H1 (cell line): ENCODE measurements around the gene FAM50B. TPM values are rescaled to one million over a fixed set of nuclear protein-coding genes. Genes with fewer than 3 reads are reported as not detected.

ENCODE experiments used
- CTCF ChIA-PET: fragments of 300-600 bp; sonication (Branson Sonifier 250); formaldehyde crosslinking; loops from one replicate; lab custom pipeline; 2021; ENCODE audit not compliant: partially characterized antibody; lab: Charles Lee
- POLR2A ChIA-PET: fragments of 300-600 bp; sonication (Branson Sonifier 250); formaldehyde crosslinking; loops from one replicate; lab custom pipeline; 2021; ENCODE audit warnings: inconsistent platforms; ENCODE audit not compliant: partially characterized antibody; lab: Charles Lee
- DNase-seq, 2 experiments: peaks; one replicate each; pipeline versions ENCODE4 v3.0.0 to v3.0.0-alpha.2; 2010 to 2022; ENCODE audit warnings: low spot score in 2 of 2, low read depth in 1 of 2, mixed read lengths in 1 of 2
- FAIRE-seq: peaks from 2 replicates; lab custom pipeline; 2011; peaks lifted over from hg19 to GRCh38; lab: Jason Lieb, UNC
- H2AFZ ChIP-seq: 2 replicates; pipeline ENCODE4 v1.8.1; 2012; ENCODE audit warnings: low read length, inconsistent platforms
- H2AK5ac ChIP-seq: 2 replicates; pipeline ENCODE4 v1.6.1; 2013; ENCODE audit warnings: low read depth, low read length
- H2BK120ac ChIP-seq: replicated peaks from 2 replicates; pipeline ENCODE3; 2013; ENCODE audit warnings: low read depth, low read length, inconsistent platforms
- H2BK12ac ChIP-seq: 2 replicates; pipeline ENCODE4 v1.6.1; 2013; ENCODE audit warnings: low read depth, low read length
- H2BK15ac ChIP-seq: 2 replicates; pipeline ENCODE4 v1.6.1; 2013; ENCODE audit warnings: low read length
- H2BK20ac ChIP-seq: 2 replicates; pipeline ENCODE4 v1.6.1; 2013; ENCODE audit warnings: low read length
- H2BK5ac ChIP-seq: 2 replicates; pipeline ENCODE4 v1.6.1; 2013; ENCODE audit warnings: low read depth, low read length
- H3K14ac ChIP-seq: 2 replicates; pipeline ENCODE4 v1.6.1; 2013; ENCODE audit warnings: inconsistent platforms; ENCODE audit not compliant: insufficient read length
- H3K18ac ChIP-seq: 2 replicates; pipeline ENCODE4 v1.6.1; 2013; ENCODE audit warnings: low read length; ENCODE audit errors: extremely low read depth
- H3K23ac ChIP-seq: 2 replicates; pipeline ENCODE4 v1.6.1; 2013; ENCODE audit warnings: inconsistent platforms; ENCODE audit not compliant: insufficient read length
- H3K23me2 ChIP-seq: 2 replicates; pipeline ENCODE4 v1.6.1; 2013; ENCODE audit warnings: low read depth, low read length
- H3K27ac ChIP-seq: 2 replicates; pipeline ENCODE4 v1.6.1; 2011; ENCODE audit warnings: low read depth, low read length, inconsistent platforms
- H3K27me3 ChIP-seq, 4 experiments: replicated peaks in 1 of 4; 1 replicate in 1 of 4; 2 replicates in 3 of 4; pipeline versions ENCODE4 v1.6.1 to v1.8.1; 2011 to 2013; ENCODE audit warnings: low read length in 3 of 4, mild to moderate bottlenecking in 3 of 4, inconsistent platforms in 2 of 4, mixed read lengths in 2 of 4, moderate library complexity in 1 of 4; ENCODE audit not compliant: control insufficient read depth in 3 of 4, insufficient read depth in 3 of 4; ENCODE audit errors: extremely low read depth in 1 of 4
- H3K36me3 ChIP-seq, 4 experiments: 2 replicates each; pipeline versions ENCODE4 v1.6.1 to v1.8.1; 2011 to 2013; ENCODE audit warnings: mild to moderate bottlenecking in 4 of 4, low read length in 3 of 4, moderate library complexity in 2 of 4, control low read depth in 1 of 4, inconsistent platforms in 1 of 4; ENCODE audit not compliant: insufficient read depth in 4 of 4, control insufficient read depth in 2 of 4
- H3K4ac ChIP-seq: replicated peaks from 2 replicates; pipeline ENCODE3; 2013; ENCODE audit warnings: low read length, low read depth, mixed read lengths, inconsistent platforms; ENCODE audit not compliant: insufficient read length
- H3K4me1 ChIP-seq, 4 experiments: replicated peaks in 1 of 4; 1 replicate in 1 of 4; 2 replicates in 3 of 4; pipeline versions ENCODE4 v1.6.1 to v1.8.1; 2011 to 2013; ENCODE audit warnings: low read length in 3 of 4, inconsistent platforms in 2 of 4, mixed read lengths in 1 of 4; ENCODE audit not compliant: insufficient read depth in 4 of 4, control insufficient read depth in 3 of 4
- H3K4me2 ChIP-seq, 2 experiments: 2 replicates each; pipeline versions ENCODE4 v1.6.1 to v1.8.1; 2011 to 2013; ENCODE audit warnings: low read depth in 2 of 2, low read length in 2 of 2, control low read depth in 1 of 2, inconsistent platforms in 1 of 2, mild to moderate bottlenecking in 1 of 2; ENCODE audit not compliant: insufficient read depth in 1 of 2
- H3K4me3 ChIP-seq, 4 experiments: fragments of 200-600, 300-600 bp in 1 of 4; sonication (generic), shearing (Covaris generic), sonication (Bioruptor Twin) in 1 of 4; 2 replicates each; pipeline versions ENCODE4 v1.5.1 to v1.8.1; 2011 to 2016; ENCODE audit warnings: low read length in 4 of 4, low read depth in 3 of 4, control low read depth in 2 of 4, inconsistent platforms in 2 of 4, mild to moderate bottlenecking in 2 of 4, mixed read lengths in 1 of 4, moderate library complexity in 1 of 4; ENCODE audit not compliant: insufficient read depth in 2 of 4; ENCODE audit errors: extremely low read depth in 1 of 4
- H3K56ac ChIP-seq: replicated peaks from 2 replicates; pipeline ENCODE3; 2013; ENCODE audit warnings: low read depth, mild to moderate bottlenecking, mixed read lengths, low read length, inconsistent platforms; ENCODE audit not compliant: insufficient read length
- H3K79me1 ChIP-seq: 2 replicates; pipeline ENCODE4 v1.6.1; 2013; ENCODE audit warnings: low read depth, low read length, control low read depth
- H3K79me2 ChIP-seq, 2 experiments: 2 replicates each; pipeline versions ENCODE4 v1.6.1 to v1.8.1; 2012 to 2013; ENCODE audit warnings: low read length in 2 of 2, mild to moderate bottlenecking in 2 of 2, inconsistent platforms in 1 of 2; ENCODE audit not compliant: insufficient read depth in 2 of 2, control insufficient read depth in 1 of 2
- H3K9ac ChIP-seq, 4 experiments: replicated peaks in 1 of 4; 1 replicate in 1 of 4; 2 replicates in 3 of 4; pipeline versions ENCODE4 v1.6.1 to v1.8.1; 2011 to 2013; ENCODE audit warnings: low read depth in 3 of 4, low read length in 3 of 4, control low read depth in 2 of 4, mild to moderate bottlenecking in 2 of 4, moderate library complexity in 2 of 4, inconsistent platforms in 1 of 4; ENCODE audit errors: extremely low read depth in 1 of 4
- H3K9me3 ChIP-seq, 2 experiments: 2 replicates each; pipeline versions ENCODE4 v1.6.1 to v1.8.1; 2012 to 2013; ENCODE audit warnings: mild to moderate bottlenecking in 2 of 2, moderate library complexity in 2 of 2, control low read depth in 1 of 2, inconsistent platforms in 1 of 2, low read depth in 1 of 2, low read length in 1 of 2, mixed read lengths in 1 of 2; ENCODE audit not compliant: insufficient read depth in 2 of 2
- H4K20me1 ChIP-seq, 2 experiments: replicated peaks in 1 of 2; 2 replicates each; pipeline versions ENCODE3 to v1.8.1; 2011 to 2013; ENCODE audit warnings: inconsistent platforms in 2 of 2, low read length in 2 of 2, mild to moderate bottlenecking in 1 of 2; ENCODE audit not compliant: insufficient read depth in 2 of 2, control insufficient read depth in 1 of 2
- H4K5ac ChIP-seq: 2 replicates; pipeline ENCODE4 v1.6.1; 2013; ENCODE audit warnings: low read length, low read depth, mixed read lengths, inconsistent platforms; ENCODE audit not compliant: insufficient read length
- H4K8ac ChIP-seq: 2 replicates; pipeline ENCODE4 v1.8.0; 2013; ENCODE audit warnings: mild to moderate bottlenecking, moderate library complexity, low read length, inconsistent platforms; ENCODE audit not compliant: insufficient read depth; ENCODE audit errors: extremely low read depth
- H4K91ac ChIP-seq: replicated peaks from 2 replicates; pipeline ENCODE3; 2013; ENCODE audit warnings: low read length, mixed read lengths, inconsistent platforms; ENCODE audit not compliant: insufficient read length
- FOSL1 ChIP-seq: IDR thresholded peaks from 2 replicates; pipeline ENCODE4 v1.6.1; 2011; ENCODE audit warnings: mild to moderate bottlenecking, low read depth, low read length, moderate library complexity; ENCODE audit not compliant: insufficient read depth
- RXRA ChIP-seq: IDR thresholded peaks from 2 replicates; pipeline ENCODE4 v1.6.1; 2011; ENCODE audit warnings: low read depth, mild to moderate bottlenecking, low read length, moderate library complexity; ENCODE audit not compliant: insufficient read depth
- SAP30 ChIP-seq: fragments of 300-600 bp; sonication (generic); IDR thresholded peaks from 2 replicates; pipeline ENCODE4 v1.7.1; 2012; ENCODE audit warnings: low read length, moderate library complexity, mild to moderate bottlenecking, inconsistent platforms; ENCODE audit not compliant: insufficient read depth, insufficient replicate concordance
- WGBS, 2 experiments: shearing (Covaris generic) in 1 of 2; methylation state at CpG; one replicate each; pipeline versions ENCODE4 v1.1.6 to v1.1.7; 2013 to 2015; ENCODE audit warnings: low lambda C conversion rate in 2 of 2, mixed read lengths in 2 of 2, inconsistent platforms in 1 of 2, low coverage in 1 of 2, missing lambda C conversion rate in 1 of 2; ENCODE audit not compliant: insufficient replicate concordance in 2 of 2, insufficient coverage in 1 of 2, insufficient read length in 1 of 2; ENCODE audit errors: extremely low coverage in 1 of 2, missing lambda C conversion rate in 1 of 2; 5-methylcytosine and 5-hydroxymethylcytosine counted together
- polyA plus RNA-seq, 7 experiments: library from polyadenylated mRNA; depleted of rRNA in 3 of 7; stranded (reverse) in 5 of 7; unstranded in 2 of 7; fragments of >200 nt in 5 of 7; fragments of 200-250 nt in 2 of 7; gene quantifications; 1 replicate in 5 of 7; 2 replicates in 1 of 7; 4 replicates in 1 of 7; pipeline versions ENCODE4 v1.2.1 to v1.2.3, GENCODE V29; 2011 to 2013; ENCODE audit warnings: missing spikeins in 2 of 7, mixed read lengths in 2 of 7
- total RNA-seq: library from RNA; stranded (reverse); fragmentation: NEBNext Ultra II Directional; extraction: Animal tissue kit (Norgen Biotek cat#: 25700); gene quantifications from 2 replicates; pipeline ENCODE4 v1.2.1, GENCODE V29; 2021

Gene FAM50B
- total and polyA plus RNA-seq, 2 of the 8 experiments (the other 6 are each of a cell fraction or from before 2014, with no cell fraction given): 3.1 to 3.2 TPM

- Histone ChIP-seq H4K20me1 (no peaks in the 10 kb centered on the region), H4K91ac (no peak overlapping the region), H2AFZ (no peak overlapping the region), H3K18ac (no peak overlapping the region), H3K4me2 (no peak overlapping the region), H3K14ac (no peak overlapping the region), H3K4me3 (no peak overlapping the region), H3K9ac (no peak overlapping the region), H3K9me3 (no peaks in the 10 kb centered on the region), H3K27me3 (no peaks in the 10 kb centered on the region; a peak in 2 of 7 replicates), H2BK5ac (no peak overlapping the region), H3K79me1 (no peaks in the 10 kb centered on the region), H3K23ac (no peak overlapping the region), H3K56ac (no peak overlapping the region), H3K36me3 (no peaks in the 10 kb centered on the region), H4K5ac (no peak overlapping the region), H3K4ac (no peak overlapping the region), H2BK120ac (no peak overlapping the region), H3K27ac (no peak overlapping the region), H4K8ac (no peak overlapping the region), H3K79me2 (no peaks in the 10 kb centered on the region), H2BK20ac (no peak overlapping the region), H2BK12ac (no peak overlapping the region), H3K4me1 (peaks cover 0 to 4% (median 2%) of the 10 kb centered on the region in 4 experiments; a peak in 4 of 7 replicates), H2AK5ac (no peak overlapping the region), H2BK15ac (no peak overlapping the region), H3K23me2 (no peaks in the 10 kb centered on the region)
- ChIA-PET POLR2A (no interaction called here), CTCF (interaction anchor here (1.4 to 1.7 kb wide), 2 partner anchors 21 to 44 kb away, joined by 3 to 4 read pairs; partner anchors contain the start of gene FAM50B)
- WGBS, 2 experiments: 96% methylated on average over 2 of the region's 2 CpGs; no CpG with 5 or more reads in 1 of the 2 experiments
- no peak for FAIRE-seq
- no peak for DNase-seq
- TF ChIP-seq SAP30 (no peak), RXRA (no peak), FOSL1 (no peak)
Observed at GRCh38 chr6:3804964-3805363, 44.2 kb upstream of the FAM50B start.
